Measurements from ENCODE around the gene TM6SF1. TPM values are rescaled to one million over a fixed set of nuclear protein-coding genes. Genes with fewer than 3 reads are reported as not detected.

Gene TM6SF1
- total and polyA plus RNA-seq, 4 donors, result 0.65 to 2.1 (median 1.3) TPM

DNA sequence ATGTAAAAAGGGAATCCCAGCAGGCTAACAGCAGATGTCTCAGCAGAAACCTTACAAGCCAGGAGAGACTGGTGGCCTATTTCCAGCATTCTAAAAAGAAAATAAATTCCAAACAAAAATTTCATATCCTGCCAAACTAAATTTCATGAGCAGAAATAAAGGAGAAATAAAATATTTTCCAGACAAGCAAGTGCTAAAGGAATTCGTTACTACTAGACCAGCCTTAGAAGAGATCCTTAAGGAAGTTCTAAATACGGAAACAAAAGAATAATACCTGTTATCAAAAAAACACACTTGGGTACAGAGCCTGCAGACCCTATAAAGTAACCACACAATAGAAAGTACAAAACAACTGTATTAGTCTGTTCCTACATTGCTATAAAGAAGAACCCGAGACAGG is 58.8 kb downstream of the TM6SF1 start:
- H3K27ac ChIP-seq (ENCODE audit: low read depth in 1 of 2, low read length in 2 of 2), result no peak overlapping the region
- no peak overlapping the region for H3K4me3 ChIP-seq (ENCODE audit: low read depth in 1 of 3, low read length in 3 of 3)
- peaks cover 0 to 3% (median 0%) of the 10 kb centered on the region in 4 donors for H3K27me3 ChIP-seq (ENCODE audit: control insufficient read depth in 4 of 4, insufficient read depth in 4 of 4, low read length in 3 of 4)
- H3K9ac ChIP-seq (ENCODE audit: low read depth in 1 of 2, low read length in 2 of 2), result no peak overlapping the region
- TF ChIP-seq RAD21 (IDR thresholded peaks at IDR 0.05) (no peak), HNF4G (IDR thresholded peaks at IDR 0.05) (no peak), TAF1 (conservative IDR thresholded peaks at IDR 0.05) (no peak), YY1 (IDR thresholded peaks at IDR 0.05) (no peak), GABPA (IDR thresholded peaks at IDR 0.05 in 1 of 2, conservative IDR thresholded peaks at IDR 0.05 in 1 of 2) (no peak), FOXA2 (IDR thresholded peaks at IDR 0.05) (no peak), RXRA (IDR thresholded peaks at IDR 0.05) (no peak), SP1 (IDR thresholded peaks at IDR 0.05) (no peak), EGR1 (IDR thresholded peaks at IDR 0.05; ENCODE audit: low read depth in 2 of 2) (no peak), HNF4A (conservative IDR thresholded peaks at IDR 0.05) (no peak), FOXA1 (IDR thresholded peaks at IDR 0.05) (no peak), ATF3 (IDR thresholded peaks at IDR 0.05) (no peak), JUND (IDR thresholded peaks at IDR 0.05) (no peak), NR2F2 (IDR thresholded peaks at IDR 0.05) (no peak)
- TF ChIP-seq, protein P1, sequence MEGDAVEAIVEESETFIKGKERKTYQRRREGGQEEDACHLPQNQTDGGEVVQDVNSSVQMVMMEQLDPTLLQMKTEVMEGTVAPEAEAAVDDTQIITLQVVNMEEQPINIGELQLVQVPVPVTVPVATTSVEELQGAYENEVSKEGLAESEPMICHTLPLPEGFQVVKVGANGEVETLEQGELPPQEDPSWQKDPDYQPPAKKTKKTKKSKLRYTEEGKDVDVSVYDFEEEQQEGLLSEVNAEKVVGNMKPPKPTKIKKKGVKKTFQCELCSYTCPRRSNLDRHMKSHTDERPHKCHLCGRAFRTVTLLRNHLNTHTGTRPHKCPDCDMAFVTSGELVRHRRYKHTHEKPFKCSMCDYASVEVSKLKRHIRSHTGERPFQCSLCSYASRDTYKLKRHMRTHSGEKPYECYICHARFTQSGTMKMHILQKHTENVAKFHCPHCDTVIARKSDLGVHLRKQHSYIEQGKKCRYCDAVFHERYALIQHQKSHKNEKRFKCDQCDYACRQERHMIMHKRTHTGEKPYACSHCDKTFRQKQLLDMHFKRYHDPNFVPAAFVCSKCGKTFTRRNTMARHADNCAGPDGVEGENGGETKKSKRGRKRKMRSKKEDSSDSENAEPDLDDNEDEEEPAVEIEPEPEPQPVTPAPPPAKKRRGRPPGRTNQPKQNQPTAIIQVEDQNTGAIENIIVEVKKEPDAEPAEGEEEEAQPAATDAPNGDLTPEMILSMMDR (IDR thresholded peaks at IDR 0.05; ENCODE audit: low read depth, low read length, missing input control), result no peak
- TF ChIP-seq, protein P2, sequence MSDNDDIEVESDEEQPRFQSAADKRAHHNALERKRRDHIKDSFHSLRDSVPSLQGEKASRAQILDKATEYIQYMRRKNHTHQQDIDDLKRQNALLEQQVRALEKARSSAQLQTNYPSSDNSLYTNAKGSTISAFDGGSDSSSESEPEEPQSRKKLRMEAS (IDR thresholded peaks at IDR 0.05), result no peak
- TF ChIP-seq, protein P3, sequence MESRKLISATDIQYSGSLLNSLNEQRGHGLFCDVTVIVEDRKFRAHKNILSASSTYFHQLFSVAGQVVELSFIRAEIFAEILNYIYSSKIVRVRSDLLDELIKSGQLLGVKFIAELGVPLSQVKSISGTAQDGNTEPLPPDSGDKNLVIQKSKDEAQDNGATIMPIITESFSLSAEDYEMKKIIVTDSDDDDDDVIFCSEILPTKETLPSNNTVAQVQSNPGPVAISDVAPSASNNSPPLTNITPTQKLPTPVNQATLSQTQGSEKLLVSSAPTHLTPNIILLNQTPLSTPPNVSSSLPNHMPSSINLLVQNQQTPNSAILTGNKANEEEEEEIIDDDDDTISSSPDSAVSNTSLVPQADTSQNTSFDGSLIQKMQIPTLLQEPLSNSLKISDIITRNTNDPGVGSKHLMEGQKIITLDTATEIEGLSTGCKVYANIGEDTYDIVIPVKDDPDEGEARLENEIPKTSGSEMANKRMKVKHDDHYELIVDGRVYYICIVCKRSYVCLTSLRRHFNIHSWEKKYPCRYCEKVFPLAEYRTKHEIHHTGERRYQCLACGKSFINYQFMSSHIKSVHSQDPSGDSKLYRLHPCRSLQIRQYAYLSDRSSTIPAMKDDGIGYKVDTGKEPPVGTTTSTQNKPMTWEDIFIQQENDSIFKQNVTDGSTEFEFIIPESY (IDR thresholded peaks at IDR 0.05), result no peak
- TF ChIP-seq, protein P4, sequence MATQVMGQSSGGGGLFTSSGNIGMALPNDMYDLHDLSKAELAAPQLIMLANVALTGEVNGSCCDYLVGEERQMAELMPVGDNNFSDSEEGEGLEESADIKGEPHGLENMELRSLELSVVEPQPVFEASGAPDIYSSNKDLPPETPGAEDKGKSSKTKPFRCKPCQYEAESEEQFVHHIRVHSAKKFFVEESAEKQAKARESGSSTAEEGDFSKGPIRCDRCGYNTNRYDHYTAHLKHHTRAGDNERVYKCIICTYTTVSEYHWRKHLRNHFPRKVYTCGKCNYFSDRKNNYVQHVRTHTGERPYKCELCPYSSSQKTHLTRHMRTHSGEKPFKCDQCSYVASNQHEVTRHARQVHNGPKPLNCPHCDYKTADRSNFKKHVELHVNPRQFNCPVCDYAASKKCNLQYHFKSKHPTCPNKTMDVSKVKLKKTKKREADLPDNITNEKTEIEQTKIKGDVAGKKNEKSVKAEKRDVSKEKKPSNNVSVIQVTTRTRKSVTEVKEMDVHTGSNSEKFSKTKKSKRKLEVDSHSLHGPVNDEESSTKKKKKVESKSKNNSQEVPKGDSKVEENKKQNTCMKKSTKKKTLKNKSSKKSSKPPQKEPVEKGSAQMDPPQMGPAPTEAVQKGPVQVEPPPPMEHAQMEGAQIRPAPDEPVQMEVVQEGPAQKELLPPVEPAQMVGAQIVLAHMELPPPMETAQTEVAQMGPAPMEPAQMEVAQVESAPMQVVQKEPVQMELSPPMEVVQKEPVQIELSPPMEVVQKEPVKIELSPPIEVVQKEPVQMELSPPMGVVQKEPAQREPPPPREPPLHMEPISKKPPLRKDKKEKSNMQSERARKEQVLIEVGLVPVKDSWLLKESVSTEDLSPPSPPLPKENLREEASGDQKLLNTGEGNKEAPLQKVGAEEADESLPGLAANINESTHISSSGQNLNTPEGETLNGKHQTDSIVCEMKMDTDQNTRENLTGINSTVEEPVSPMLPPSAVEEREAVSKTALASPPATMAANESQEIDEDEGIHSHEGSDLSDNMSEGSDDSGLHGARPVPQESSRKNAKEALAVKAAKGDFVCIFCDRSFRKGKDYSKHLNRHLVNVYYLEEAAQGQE (IDR thresholded peaks at IDR 0.05), result no peak
- 87% methylated on average over 3 of the region's 3 CpGs for WGBS
- H3K36me3 ChIP-seq (ENCODE audit: control insufficient read depth in 4 of 4, insufficient read depth in 3 of 4, low read depth in 1 of 4, low read length in 3 of 4), result no peaks in the 10 kb centered on the region
- DNase-seq (ENCODE audit: low spot score), result no peak
- no peaks in the 10 kb centered on the region for H3K4me1 ChIP-seq (ENCODE audit: control insufficient read depth in 4 of 4, insufficient read depth in 4 of 4, low read length in 3 of 4)
- H3K9me3 ChIP-seq (ENCODE audit: control insufficient read depth in 4 of 4, low read length in 3 of 4), result peaks cover 0 to 9% (median 4%) of the 10 kb centered on the region in 4 donors
